GM21528 (cell line): ENCODE results near the gene GAS5.
A peak's percentile ranks its signal among the peaks of the same experiment; 100 is the strongest.
"Not testable (repeated sequence)": the region's sequence is repeated elsewhere in the genome, so short reads cannot be mapped to it uniquely, and the experiment has no call there.

Source experiments
- ATAC-seq: cut with Tn5 transposase; IDR thresholded peaks from one replicate; pipeline ENCODE4 v1.9.1; 2021; ENCODE audit warnings: mild to moderate bottlenecking, moderate library complexity; ENCODE audit not compliant: unreplicated experiment, low FRiP score

The GAS5 gene

DNA sequence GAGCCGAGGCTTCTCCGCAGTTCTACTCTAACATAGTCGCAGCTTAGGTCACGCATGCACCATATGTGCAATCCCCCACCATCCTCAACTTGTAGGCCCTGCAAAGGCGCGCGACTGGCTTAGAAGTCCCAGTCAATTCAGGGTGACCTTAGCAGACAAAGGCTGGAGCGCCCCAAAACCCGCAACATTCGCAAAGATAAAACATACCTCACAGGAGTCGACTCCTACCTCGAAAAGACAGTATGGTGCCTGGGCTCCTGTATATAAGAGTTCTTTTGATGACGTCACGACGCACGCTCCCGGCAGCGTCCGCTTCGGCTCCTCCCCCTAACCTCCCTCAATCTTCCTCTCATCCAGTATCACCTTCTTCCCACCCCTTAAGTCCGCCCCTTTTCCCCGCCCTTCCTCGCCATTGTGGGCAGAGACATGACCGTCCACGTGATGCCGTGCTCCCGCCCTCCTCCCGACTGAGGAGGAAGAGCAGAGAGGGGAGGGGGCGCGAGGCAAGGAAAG lies at the start of gene GAS5:
GAS5 (minus strand) TSS at position 237 of the 513 bp plus-strand sequence.
- ATAC-seq: peak; percentile 77

DNA sequence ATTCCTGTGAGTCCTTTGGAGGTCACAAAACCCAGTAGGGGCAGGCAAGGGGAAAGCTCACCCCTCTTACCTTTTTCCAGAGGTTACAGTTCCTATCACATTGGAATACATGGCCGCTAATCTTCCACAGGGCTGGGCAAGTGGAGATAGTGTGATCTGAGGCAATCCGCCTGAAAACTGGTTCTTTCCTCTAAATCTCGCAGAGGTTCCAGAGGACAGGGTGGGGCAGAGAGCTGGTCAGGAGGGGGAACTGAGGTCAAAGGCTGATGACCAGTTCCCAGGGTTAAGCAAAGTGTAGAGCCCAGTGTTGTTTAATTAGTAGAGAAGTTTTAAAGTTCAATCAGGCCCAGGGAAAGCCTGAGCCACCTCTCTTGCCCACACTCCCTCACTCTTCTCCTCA lies 49.4 kb upstream of the GAS5 start, which contains the start of gene SERPINC1:
SERPINC1 (minus strand) TSS at position 179 of the 400 bp plus-strand sequence; CDS start at position 111, 68 bp downstream.
- ATAC-seq: no peak

DNA sequence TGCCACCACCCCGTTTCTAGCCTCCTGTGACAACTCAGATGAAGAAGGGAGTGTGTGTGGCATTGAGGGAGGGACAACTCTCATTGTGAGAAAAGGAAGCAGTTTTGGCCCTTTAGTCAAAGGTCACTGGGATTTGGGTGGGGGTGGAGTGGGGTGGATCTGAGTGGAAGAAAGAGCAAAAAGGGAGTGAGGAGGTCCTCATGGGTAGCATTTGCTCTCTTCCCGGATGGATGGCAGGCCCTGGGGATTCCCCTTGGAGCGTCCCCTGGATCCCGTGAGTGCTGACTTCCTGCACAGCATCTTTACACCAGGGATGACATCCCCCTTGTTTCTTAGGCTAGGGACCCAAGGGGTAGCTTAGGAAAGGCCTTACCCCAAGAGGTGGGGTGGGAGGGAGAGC lies 48.9 kb upstream of the GAS5 start:
- ATAC-seq: no peak

DNA sequence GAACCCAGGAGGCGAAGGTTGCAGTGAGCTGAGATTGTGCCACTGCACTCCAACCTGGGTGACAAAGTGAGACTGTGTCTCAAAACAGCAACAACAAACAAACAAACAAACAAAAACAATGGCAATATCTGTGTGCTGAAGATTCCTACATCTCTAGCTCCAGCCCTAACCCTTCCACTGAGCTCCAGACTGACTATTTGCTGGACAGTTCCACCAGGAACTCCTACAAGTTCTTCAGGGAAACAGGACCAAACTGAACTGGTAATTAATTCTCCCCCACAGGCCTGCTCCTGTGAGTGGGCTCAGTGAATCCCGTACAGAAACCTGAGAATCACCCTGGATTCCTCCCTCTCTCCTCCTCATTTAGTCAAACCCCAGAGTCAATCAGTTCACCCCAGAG lies 47.8 kb upstream of the GAS5 start:
- ATAC-seq: no peak

DNA sequence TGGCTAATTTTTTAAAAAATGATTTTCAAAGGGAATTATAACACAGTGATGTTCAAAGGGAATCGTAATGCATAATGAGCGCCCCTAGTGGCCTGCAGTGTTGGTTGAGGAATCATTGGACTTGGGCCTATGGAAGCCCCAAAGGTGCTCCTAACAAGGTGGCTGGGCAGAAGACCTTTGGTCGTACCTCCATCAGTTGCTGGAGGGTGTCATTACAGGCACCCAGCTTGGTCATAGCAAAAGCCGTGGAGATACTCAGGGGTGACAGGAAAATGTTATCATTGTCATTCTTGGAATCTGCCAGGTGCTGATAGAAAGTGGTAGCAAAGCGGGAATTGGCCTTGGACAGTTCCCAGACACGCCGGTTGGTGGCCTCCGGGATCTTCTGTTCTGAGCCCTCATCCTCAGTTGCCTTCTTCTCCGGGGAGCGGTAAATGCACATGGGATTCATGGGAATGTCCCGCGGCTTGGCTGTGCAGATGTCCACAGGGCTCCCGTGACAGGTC lies 46.6 kb upstream of the GAS5 start:
- ATAC-seq: no peak

DNA sequence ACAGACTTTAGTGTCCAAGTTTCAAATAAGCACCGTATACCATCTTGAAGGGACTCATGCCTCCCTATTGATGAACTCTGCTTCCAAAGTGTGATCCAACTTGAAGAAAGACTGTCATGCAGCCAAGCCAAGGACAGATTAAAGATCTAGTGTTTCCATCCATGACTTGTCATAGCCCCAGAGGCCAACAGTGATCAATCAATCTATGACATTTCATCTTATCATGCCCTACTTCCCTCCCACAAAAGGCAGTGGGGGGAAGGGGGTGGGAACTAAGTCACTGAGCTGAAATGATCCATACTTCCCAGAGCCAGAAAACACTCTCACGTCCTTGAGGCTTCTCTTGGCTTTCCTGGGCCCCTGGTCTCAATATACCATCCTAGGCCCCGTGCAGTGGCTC lies 45.3 kb upstream of the GAS5 start:
- ATAC-seq: no peak

DNA sequence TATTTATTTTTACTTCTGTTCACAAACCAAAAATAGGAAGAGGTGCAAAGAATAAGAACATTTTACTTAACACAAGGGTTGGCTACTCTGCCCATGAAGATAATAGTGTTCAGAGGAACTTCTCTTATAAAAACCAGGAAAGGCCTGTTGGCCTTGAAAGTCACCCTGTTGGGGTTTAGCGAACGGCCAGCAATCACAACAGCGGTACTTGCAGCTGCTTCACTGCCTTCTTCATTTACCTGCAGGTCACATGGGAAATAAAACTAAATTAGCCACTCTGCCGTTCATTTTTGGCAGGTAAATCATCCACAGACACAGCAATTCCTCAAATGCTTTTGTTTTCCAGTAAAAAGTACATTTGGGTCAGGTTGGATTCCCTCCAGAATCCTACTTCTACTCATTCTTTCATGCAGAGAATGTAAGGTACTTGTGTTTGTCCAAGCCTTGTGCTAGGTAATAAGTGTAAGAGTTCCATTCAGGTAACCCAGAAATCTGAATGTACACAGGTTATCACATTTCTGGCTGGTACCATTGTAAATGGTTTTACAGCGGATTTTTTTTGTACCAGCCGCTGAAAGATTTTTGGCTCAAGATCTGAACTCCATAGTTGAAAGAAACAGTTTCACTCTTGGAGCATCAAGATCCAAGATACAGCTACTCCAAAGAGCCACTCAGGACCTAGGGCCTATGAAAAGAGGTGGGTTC lies 36.2 kb upstream of the GAS5 start:
- no peak for ATAC-seq

DNA sequence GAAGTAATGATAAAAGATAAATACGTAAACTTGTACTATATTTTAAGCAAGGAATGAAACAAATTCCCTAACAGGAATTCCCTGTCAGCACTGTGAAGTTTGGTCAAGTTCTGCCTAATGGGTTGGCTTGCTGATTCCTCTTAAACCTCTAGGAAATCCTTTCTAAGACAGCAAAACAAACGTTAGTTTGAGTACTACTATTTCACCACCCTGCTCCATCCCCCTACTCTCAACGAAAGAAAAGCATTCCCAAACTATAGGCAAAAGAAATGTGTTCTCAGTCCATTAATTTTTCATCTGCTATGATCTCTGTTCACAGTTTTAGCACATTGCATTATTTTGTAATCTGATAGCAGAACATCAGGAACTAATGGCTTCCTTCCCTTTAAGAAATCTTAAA lies 33.2 kb upstream of the GAS5 start:
- no peak for ATAC-seq

DNA sequence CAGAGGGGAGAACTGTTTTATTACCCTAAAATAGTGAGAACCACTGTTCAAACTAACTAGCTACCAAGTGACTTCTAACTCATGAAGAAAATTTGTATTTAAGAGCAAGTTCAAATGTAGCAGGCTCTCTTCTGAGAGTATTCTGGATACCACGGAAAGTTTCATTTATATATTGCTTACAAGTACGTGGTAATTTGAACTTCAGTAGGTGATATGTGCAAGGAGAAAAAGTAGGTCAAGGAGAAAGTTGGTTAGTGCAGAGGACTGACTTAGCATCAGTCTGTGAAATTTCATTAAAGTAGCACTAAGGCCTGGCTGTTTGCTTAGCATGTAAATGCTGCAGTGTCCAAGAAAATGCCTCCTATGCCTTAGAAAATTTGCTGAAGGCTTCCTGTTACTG lies 32.6 kb upstream of the GAS5 start:
- no peak for ATAC-seq

DNA sequence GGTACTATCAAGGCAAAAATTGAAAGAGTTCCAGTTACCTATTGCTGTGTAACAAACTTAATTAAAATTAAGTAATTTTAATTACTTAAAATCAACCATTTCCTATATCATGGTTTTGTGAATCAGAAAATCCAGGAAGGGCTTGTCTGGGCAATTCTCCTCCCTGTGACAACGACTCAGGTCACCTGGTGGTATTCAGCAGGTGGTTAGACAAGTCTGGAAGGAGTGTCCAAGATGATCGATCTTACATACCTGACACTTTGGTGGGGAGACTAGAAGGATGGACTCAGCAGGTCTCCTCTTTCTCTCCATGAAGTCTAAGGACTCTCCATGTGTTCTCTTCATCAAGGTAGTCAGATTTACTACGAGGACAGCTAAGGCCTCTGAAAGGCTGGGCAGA lies 26.4 kb upstream of the GAS5 start:
- no peak for ATAC-seq

DNA sequence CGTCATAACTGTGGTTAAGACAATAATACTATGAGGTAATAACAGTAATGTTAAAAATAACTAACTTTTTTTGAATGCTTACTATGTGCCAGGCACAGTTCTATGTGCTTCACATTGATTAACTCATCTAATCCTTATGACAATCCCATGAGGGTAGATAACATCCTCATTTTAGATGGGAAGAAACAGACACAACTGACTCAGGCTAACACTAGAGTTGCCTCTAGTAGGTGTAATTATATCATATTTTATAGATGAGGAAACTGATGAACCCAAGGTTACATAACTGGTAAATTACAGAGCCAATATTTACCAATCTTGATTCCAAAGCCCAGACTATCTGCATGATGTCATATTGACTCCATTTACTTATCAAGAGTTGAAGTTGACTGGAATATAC lies 25.8 kb upstream of the GAS5 start:
- no peak for ATAC-seq

DNA sequence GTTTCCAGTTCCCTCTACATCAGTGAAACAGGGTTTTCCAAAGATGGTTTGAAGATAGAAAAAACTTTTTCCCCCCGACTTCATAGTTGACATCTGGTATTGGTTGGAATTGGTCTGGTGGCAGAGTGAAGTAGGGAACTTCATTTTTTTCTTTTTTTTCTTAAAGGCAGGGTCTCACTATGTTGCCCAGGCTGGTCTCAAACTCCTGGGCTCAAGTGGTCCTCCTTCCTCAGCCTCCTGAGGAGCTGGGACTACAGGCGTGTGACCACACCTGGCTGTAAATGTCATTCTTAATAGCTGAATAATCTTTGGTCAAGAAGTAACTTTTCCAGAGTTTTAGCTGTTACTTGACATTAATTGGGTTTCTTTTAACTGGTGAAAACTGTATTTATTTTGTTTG lies 22.1 kb upstream of the GAS5 start:
- ATAC-seq: no peak

DNA sequence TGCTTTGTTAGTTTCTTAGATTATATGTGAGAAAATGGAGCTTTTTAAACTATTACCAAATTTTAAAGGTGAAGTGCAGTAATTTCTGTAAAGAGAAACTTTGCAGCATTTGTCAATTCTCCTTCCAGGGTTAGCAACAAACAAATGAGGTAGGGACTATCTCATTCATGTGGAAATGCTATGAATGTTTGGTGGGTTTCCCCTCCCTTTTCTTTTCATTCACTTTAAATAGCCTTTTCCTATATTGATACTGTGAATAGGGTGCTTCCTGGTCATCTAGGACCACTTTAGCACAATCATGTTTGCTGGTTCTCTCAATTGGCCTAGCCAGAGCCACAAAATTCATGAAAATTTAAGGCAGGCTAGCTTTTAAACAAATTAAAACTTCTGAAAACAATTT lies 21.0 kb upstream of the GAS5 start:
- no peak for ATAC-seq

DNA sequence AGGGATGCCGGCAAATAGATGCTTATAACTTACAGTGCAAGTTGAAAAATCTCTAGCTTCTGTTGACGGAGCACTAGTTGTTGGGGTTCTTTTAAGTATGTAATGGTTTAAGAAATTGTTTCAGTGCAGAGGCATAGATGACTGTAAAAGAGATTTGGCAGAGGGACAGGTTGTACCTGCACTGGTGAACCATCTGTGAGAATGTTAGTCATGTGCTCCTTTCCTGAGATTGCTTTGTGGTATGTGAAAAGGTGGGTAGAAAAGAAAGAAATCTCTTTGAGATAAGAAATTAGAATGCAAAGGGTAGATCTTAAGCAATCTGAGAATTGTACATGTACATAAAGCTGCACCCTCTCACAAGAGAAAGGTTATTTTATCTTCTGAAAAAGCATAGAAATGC lies 19.8 kb upstream of the GAS5 start:
- ATAC-seq: no peak

DNA sequence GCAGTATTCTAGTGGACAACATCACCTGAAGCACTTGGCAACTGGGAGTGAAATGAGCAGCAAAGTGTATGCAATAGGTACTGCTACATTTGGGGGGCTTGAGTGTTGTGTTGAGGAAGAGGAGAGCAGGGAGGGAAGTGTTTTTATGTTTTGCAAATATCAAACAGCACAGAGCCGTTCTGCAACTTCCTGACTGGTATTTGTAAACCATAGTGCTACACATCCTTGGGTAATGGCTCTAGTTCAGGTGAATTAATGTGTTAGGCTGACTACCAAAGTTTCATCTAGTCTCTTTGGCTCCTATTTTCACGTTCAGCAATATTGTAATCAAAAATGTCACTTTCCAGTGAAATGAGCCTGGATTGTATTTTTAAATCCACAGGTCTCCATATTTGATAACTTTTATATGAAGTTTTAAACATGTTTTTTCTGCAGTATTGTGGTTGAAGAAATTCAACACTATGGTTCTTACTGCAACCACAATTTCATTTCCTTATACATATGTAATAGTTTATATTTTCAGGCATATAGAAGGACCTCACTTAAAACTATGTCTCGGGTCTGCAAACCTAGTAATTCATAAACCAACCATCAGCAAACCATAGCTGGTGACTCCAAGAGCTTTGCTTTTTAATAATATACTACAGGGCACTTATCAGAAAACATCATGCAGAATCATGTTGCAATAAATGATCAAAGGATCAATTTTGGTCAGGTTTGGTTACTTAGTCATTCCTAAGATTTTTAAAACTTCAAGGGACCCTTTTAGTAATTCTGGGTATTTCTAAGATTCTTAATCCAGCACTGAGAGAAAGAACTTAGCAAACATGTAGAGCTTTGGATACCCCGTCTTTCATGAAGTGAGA lies 19.2 kb upstream of the GAS5 start:
- ATAC-seq: no peak

DNA sequence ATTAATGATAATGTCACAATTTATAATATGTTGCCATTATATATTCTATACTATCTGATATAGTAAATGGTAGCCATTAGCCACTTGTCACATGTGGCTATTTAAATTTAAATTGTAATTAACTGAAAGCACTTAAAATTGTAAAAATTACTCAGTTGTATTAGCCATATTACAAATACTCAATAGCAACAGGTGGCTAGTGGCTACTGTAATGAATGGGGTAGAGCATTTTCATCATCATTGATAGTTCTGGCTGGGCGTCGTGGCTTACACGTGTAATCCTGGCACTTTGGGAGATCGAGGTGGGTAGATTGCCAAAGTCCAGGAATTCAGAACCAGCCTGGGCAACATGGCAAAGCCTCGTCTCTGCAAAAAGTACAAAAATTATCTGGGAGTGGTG lies 16.9 kb upstream of the GAS5 start:
- no peak for ATAC-seq

DNA sequence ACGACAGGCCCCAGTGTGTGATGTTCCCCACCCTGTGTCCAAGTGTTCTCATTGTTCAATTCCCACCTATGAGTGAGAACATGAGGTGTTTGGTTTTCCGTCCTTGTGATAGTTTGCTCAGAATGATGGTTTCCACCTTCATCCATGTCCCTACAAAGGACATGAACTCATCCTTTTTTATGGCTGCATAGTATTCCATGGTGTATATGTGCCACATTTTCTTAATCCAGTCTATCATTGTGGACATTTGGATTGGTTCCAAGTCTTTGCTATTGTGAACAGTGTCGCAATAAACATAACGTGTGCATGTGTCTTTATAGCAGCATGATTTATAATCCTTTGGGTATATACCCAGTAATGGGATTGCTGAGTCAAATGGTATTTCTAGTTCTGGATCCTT lies 13.3 kb upstream of the GAS5 start:
- ATAC-seq: not testable (repeated sequence)

DNA sequence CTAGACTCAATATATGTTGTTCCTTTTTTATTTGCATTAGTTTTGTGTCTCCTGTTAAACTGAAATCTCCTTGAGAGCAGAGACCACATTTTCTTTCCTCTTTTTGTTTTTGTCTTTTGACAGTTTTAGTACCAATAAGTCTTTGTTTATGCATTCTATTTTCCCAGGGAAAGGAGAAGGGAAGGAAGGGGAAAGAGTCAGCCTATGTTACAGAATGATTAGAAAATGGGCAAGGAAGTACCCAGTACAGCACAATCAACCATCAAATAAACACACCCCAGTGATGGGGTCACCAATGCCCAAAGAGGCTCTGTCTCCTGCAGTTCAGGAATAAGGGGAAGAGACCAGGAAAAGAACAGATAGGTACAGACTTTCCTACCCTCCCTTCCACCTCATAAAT lies 10.5 kb upstream of the GAS5 start:
- no peak for ATAC-seq

DNA sequence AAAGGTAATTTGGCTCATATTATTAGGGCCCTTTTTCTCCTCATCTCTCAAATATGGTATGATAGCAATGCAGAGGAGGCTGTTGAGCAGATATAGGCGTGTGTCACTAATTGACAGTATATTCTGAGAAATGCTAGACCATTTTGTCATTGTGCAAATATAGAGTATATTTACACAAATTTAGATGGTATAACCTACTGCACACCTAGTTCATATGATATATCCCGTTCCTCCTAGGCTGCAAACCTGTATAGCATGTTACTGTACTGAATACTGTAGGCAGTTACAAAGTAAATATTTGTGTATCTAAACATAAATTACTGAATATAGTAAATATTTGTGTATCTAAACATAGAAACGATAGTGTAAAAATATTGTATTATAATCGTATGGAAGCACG lies 8.9 kb upstream of the GAS5 start:
- no peak for ATAC-seq

DNA sequence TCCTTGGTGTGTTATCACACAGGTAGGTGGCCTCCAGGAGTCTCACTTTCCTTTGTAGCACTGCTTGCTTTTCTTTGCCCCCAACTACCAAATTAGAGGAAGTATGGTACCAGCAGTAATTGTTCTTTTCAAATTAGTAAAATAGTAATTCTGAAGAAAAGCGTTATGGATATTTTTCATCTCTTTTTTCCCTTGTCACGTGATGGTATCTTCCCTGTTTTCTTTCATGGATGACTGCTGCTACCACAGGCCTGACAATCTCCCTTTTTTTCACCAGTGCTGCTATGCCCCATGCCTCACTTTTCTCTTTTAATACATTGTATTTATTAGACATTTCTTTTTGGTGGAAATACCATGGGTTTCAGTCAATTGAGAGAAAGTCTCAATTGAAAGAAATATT lies 3.7 kb upstream of the GAS5 start:
- ATAC-seq: no peak

DNA sequence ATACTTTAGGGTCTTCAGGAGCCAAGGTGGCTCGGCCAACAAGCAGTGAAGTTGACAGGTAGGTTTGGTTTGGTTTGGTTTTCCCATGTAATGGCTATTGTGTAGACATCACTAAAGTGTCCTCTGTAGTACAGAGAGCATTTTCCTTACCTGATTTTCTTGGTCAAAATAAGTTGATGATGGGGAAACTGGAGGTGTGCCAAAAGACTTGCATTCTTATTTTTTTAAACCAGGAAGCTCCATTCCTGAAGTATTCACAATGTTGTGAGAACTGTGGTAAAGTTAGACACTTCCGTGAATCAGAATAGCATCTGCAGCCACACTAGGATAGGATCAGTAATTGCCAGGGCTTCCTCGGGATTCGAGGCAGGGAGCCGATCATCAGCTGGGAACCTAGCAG lies 3.3 kb upstream of the GAS5 start:
- ATAC-seq: no peak
